ENCODE data around the gene ARID2.

GRCh38 chr12:45853550-45853949 lies 124.0 kb downstream of the ARID2 start:
- TF ChIP-seq, protein P1, sequence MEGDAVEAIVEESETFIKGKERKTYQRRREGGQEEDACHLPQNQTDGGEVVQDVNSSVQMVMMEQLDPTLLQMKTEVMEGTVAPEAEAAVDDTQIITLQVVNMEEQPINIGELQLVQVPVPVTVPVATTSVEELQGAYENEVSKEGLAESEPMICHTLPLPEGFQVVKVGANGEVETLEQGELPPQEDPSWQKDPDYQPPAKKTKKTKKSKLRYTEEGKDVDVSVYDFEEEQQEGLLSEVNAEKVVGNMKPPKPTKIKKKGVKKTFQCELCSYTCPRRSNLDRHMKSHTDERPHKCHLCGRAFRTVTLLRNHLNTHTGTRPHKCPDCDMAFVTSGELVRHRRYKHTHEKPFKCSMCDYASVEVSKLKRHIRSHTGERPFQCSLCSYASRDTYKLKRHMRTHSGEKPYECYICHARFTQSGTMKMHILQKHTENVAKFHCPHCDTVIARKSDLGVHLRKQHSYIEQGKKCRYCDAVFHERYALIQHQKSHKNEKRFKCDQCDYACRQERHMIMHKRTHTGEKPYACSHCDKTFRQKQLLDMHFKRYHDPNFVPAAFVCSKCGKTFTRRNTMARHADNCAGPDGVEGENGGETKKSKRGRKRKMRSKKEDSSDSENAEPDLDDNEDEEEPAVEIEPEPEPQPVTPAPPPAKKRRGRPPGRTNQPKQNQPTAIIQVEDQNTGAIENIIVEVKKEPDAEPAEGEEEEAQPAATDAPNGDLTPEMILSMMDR (IDR thresholded peaks at IDR 0.05) = no peak
- no peak for TF ChIP-seq ZFX (IDR thresholded peaks at IDR 0.05; ENCODE audit: borderline replicate concordance)

Data from 22Rv1 (cell line).